Small intestine (tissue), 7 donors: ENCODE data around the gene CHRND. TPM values are rescaled to one million over a fixed set of nuclear protein-coding genes. Genes with fewer than 3 reads are reported as not detected.

ENCODE experiments used
- DNase-seq, 2 donors: peaks; one replicate each; pipeline versions ENCODE4 v3.0.0 to v3.0.0-alpha.2; 2013
- FAIRE-seq: peaks from 2 replicates; lab custom pipeline; 2012; peaks lifted over from hg19 to GRCh38; lab: Jason Lieb, UNC
- H3K27ac ChIP-seq, 3 donors: one replicate each; pipeline ENCODE4 v1.5.1; 2013; ENCODE audit warnings: low read length in 2 of 3, mild to moderate bottlenecking in 2 of 3, control low read depth in 1 of 3, inconsistent platforms in 1 of 3, low read depth in 1 of 3, moderate library complexity in 1 of 3
- H3K27me3 ChIP-seq, 3 donors: one replicate each; pipeline ENCODE4 v1.6.1; 2013; ENCODE audit warnings: low read length in 3 of 3, inconsistent platforms in 1 of 3; ENCODE audit not compliant: control insufficient read depth in 3 of 3, insufficient read depth in 3 of 3
- H3K36me3 ChIP-seq, 3 donors: one replicate each; pipeline ENCODE4 v1.6.1; 2013; ENCODE audit warnings: low read length in 3 of 3, inconsistent platforms in 1 of 3, low read depth in 1 of 3, mild to moderate bottlenecking in 1 of 3, moderate library complexity in 1 of 3; ENCODE audit not compliant: control insufficient read depth in 3 of 3, insufficient read depth in 2 of 3
- H3K4me1 ChIP-seq, 3 donors: one replicate each; pipeline ENCODE4 v1.6.1; 2013; ENCODE audit warnings: low read length in 2 of 3, inconsistent platforms in 1 of 3, low read depth in 1 of 3, mild to moderate bottlenecking in 1 of 3, moderate library complexity in 1 of 3; ENCODE audit not compliant: control insufficient read depth in 3 of 3, insufficient read depth in 2 of 3
- H3K4me3 ChIP-seq, 3 donors: one replicate each; pipeline ENCODE4 v1.5.1; 2013; ENCODE audit warnings: low read length in 3 of 3, control low read depth in 1 of 3, inconsistent platforms in 1 of 3, low read depth in 1 of 3, mild to moderate bottlenecking in 1 of 3, moderate library complexity in 1 of 3
- H3K9me3 ChIP-seq, 2 donors: one replicate each; pipeline ENCODE4 v1.6.1; 2013; ENCODE audit warnings: low read depth in 1 of 2, low read length in 1 of 2; ENCODE audit not compliant: control insufficient read depth in 2 of 2, insufficient read depth in 1 of 2
- whole genome bisulfite sequencing, 3 donors: extraction: QIAGEN DNeasy Blood & Tissue Kit; methylation state at CpG; one replicate each; pipeline ENCODE4 v1.1.7; 2013; 5-methylcytosine and 5-hydroxymethylcytosine counted together
- polyA plus RNA-seq, 4 donors: library from polyadenylated mRNA; stranded (reverse) in 3 of 4; unstranded in 1 of 4; fragments of 200-250 nt in 3 of 4; fragments of 120-200 nt in 1 of 4; gene quantifications; one replicate each; pipeline versions ENCODE4 v1.2.1 to v1.2.3, GENCODE V29; 2013
- donor health status: healthy with polysubstance abuse.
- donor health status: control.
- donor health status: control.
- donor health status: Bipolar disorder and iron deficiency.
- donor health status: healthy.

Gene CHRND
- polyA plus RNA-seq, 4 donors: 0.53 TPM; not detected in 3

DNA sequence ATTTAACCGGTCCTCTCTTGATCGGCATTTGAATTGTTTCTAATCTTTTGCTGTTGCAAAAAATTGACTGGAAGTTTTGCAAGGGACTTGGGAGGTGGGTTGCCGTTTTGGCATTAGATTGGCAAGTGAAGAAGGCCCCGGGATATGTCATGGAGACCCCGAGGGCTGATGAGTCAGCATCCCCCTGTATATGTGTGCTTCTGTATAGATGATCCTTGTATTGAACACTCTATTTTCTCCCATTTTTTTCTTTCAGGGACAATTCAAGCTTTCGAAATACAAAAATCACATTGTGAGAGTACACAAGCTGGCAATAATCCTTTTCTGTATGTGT lies 54.7 kb downstream of the CHRND start:
- H3K4me1 ChIP-seq: peaks cover 0 to 33% (median 0%) of the 10 kb centered on the region in 3 donors
- DNase-seq (no peak), FAIRE-seq (no peak)
- WGBS, 3 donors: 41 to 77% (median 59%) methylated on average over 6 of the region's 6 CpGs
- no peaks in the 10 kb centered on the region for H3K27me3 ChIP-seq
- H3K27ac ChIP-seq: no peak overlapping the region
- H3K9me3 ChIP-seq: peaks cover 0 to 3% of the 10 kb centered on the region in 2 donors
- no peak overlapping the region for H3K4me3 ChIP-seq
- peaks cover 0 to 17% (median 8%) of the 10 kb centered on the region in 3 donors for H3K36me3 ChIP-seq

DNA sequence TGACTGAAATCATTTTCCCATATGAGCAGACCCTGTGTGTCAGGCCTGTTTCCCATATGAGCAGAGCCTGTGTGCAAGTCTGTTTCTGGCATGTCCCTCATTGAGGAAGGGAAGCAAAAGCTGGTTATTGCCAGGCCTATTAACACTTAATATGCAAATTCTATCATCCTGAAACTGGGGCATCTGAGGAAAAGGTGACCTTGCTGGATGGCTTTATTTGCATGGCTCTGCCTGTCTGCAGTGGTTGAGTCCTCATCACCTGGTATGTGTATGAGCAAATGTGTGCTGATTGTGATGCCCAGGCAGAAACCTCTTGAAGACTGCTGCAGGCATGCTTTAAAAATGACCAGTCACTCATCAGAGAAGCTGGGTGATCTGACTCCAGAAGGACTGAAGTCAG lies 55.8 kb downstream of the CHRND start:
- peaks cover 0 to 17% (median 8%) of the 10 kb centered on the region in 3 donors for H3K36me3 ChIP-seq
- no peaks in the 10 kb centered on the region for H3K27me3 ChIP-seq
- no peak overlapping the region for H3K4me3 ChIP-seq
- peaks cover 0 to 33% (median 0%) of the 10 kb centered on the region in 3 donors for H3K4me1 ChIP-seq
- peaks cover 0 to 3% of the 10 kb centered on the region in 2 donors for H3K9me3 ChIP-seq
- FAIRE-seq (no peak), DNase-seq (no peak)
- no peak overlapping the region for H3K27ac ChIP-seq

DNA sequence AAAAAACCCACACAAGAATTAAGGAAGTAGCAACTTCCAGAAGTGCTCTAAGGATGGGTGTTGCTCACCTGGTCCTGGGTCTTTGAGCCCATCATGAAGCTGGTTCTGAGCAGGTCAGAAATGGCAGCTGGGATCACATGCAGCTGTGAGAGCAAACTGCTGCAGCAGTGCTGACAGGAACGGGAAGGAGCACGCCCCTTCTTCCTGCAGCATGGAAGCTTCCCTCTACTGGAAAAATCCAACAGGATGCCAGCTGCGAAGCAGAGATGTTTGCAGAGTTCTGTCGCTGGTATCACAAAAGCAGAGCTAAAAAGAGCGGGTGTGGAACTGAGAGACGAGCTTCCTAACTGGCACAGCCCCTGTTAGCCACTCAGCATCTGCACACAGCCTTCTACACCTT lies 58.3 kb downstream of the CHRND start:
- H3K27me3 ChIP-seq: no peaks in the 10 kb centered on the region
- H3K9me3 ChIP-seq: peaks cover 0 to 3% of the 10 kb centered on the region in 2 donors
- 83 to 93% (median 91%) methylated on average over 6 of the region's 6 CpGs for WGBS, 3 donors
- H3K4me3 ChIP-seq: no peak overlapping the region
- FAIRE-seq (no peak), DNase-seq (no peak)
- no peak overlapping the region for H3K27ac ChIP-seq
- peaks cover 0 to 14% (median 0%) of the 10 kb centered on the region in 3 donors for H3K4me1 ChIP-seq
- H3K36me3 ChIP-seq: peaks cover 0 to 14% (median 8%) of the 10 kb centered on the region in 3 donors

Other genes starting within 250 kb of the CHRND start
- gene ALPP, start 147.4 kb upstream of the CHRND start, polyA plus RNA-seq: under 1 TPM in 1 of 4 donors, not detected in 3; 0.01 TPM
- gene ALPG, start 119.3 kb upstream of the CHRND start, polyA plus RNA-seq: under 1 TPM in 1 of 4 donors, not detected in 3; 0.01 TPM
- gene ALPI, start 70.0 kb upstream of the CHRND start, polyA plus RNA-seq: 100 to 1,000 TPM in 2 of 4 donors, 10 to 100 TPM in 2; 37.7 to 261 (median 131) TPM
- 1 to 10 TPM in 1 of 4 donors, under 1 TPM in 1, not detected in 2; 0.38 to 1.7 TPM for gene ECEL1, start 38.3 kb upstream of the CHRND start, polyA plus RNA-seq
- not detected for gene PRSS56, start 5.8 kb upstream of the CHRND start, polyA plus RNA-seq
- under 1 TPM in 1 of 4 donors, not detected in 3; 0.35 TPM for gene CHRNG, start 13.5 kb downstream of the CHRND start, polyA plus RNA-seq
- gene TIGD1, start 24.4 kb downstream of the CHRND start, polyA plus RNA-seq: 1 to 10 TPM in 3 of 4 donors, under 1 TPM in 1; 0.54 to 6.6 (median 3.0) TPM
- 100 to 1,000 TPM in 1 of 4 donors, 10 to 100 TPM in 3; 67.9 to 103 (median 88.4) TPM for gene EIF4E2, start 24.5 kb downstream of the CHRND start, polyA plus RNA-seq
- gene EFHD1, start 107.4 kb downstream of the CHRND start, polyA plus RNA-seq: 1 to 10 TPM in 3 of 4 donors, under 1 TPM in 1; 0.45 to 8.5 (median 4.1) TPM
- gene GIGYF2, start 171.2 kb downstream of the CHRND start, polyA plus RNA-seq: 10 to 100 TPM; 12.7 to 56.6 (median 19.9) TPM